ENCODE data around the gene TMC8. TPM values are rescaled to one million over a fixed set of nuclear protein-coding genes. Genes with fewer than 3 reads are reported as not detected.

TMC8 gene
- total RNA-seq, 1 donor from 2014 or later, result 8.4 TPM

DNA sequence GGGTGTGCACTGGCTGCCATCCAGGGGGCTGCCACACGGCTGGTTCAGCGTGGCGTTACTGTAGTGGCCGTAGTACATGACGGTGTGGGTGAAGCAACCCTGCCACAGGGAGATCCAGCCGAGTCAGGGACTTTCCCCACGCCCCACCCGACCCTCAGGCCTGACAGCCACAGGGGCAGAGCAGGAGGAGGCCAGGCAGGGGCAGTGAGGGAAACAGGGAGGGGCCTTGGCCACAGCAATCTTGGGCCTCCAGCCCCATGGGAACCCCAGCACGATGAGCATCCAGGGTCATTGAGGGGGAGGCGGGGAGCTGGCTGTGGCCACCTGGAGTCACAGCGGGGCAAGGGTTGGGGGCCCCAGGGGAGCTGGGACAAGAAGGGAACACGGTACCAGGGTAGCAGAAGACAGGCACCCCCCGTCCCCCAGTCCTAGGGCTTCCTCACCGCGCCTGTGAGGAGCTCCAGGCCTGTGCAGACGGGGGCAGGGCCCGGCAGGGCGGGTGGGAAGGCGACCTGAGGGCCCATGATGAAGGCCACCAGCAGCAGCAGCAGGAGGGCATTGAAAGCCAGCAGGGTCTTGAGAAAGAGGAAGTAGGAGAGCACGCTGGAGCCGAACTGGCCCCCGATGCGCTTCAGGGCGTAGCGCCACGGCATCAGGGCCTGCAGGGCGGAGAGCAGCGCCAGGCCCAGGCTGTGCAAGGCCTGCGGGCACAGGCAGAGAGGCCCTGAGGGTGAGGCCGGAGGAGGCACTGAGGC, 6.3 kb upstream of the TMC8 start:
- no peak for DNase-seq (ENCODE audit: low spot score)

GRCh38 chr17:78124836-78125137, 5.8 kb upstream of the TMC8 start:
- no peak for DNase-seq (ENCODE audit: low spot score)

DNA sequence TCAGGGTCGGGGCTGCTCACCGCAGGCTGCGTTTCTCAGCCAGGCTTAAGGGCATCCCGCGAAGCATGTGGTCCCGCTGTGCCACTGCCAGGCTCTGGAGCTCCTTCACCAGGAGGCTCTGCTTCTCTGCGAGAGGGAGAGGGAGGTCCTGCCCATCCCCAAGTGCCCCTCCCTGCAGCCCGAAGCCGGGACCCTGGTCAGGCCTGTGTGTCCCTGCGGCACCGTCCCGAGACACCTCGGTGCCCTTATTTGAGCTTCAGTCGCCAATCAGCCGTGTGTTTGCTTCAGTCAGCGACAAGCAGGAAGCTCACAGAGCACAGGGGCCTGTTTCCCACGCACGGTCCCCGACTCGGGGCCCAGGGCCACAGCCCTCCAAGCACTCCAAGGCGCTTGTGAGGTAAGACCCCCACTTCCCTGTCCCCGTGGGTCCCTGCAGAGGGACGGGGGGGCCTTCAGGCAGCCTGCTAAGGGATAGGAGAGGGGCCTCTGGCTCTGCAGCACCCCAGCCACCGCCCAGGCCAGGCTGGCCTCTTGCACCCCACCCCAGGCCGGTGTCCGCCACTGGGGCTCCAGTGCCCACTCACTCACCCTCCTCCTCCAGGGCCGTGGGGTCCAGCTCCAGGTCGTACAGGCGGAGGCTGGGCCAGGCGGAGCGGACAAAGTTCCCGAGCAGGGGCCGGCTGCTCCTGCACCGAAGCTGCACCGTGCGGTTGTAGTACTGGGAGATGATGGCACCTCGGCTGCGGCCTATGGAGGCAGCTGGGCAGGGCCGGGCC, 5.2 kb upstream of the TMC8 start:
- no peak for DNase-seq (ENCODE audit: low spot score)

GRCh38 chr17:78125976-78126894, 4.3 kb upstream of the TMC8 start:
- no peak for DNase-seq (ENCODE audit: low spot score)

DNA sequence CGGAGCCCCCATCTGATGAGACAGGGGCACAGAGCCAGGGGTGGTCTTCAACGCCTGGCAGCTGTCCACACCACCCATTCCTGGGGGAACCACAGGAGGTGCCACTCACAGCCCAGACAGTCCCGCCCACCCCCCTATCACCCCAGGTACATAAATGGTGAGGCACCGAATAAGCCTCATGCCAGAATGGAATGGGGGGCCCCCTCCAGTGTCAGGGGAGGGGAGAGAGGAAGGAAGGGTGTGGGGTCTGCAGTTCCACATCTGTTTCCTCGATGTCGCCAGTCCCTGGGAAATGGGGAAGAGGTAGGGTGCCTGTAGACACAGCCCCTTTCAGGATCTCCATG, 3.7 kb upstream of the TMC8 start:
- DNase-seq (ENCODE audit: low spot score), result no peak

DNA sequence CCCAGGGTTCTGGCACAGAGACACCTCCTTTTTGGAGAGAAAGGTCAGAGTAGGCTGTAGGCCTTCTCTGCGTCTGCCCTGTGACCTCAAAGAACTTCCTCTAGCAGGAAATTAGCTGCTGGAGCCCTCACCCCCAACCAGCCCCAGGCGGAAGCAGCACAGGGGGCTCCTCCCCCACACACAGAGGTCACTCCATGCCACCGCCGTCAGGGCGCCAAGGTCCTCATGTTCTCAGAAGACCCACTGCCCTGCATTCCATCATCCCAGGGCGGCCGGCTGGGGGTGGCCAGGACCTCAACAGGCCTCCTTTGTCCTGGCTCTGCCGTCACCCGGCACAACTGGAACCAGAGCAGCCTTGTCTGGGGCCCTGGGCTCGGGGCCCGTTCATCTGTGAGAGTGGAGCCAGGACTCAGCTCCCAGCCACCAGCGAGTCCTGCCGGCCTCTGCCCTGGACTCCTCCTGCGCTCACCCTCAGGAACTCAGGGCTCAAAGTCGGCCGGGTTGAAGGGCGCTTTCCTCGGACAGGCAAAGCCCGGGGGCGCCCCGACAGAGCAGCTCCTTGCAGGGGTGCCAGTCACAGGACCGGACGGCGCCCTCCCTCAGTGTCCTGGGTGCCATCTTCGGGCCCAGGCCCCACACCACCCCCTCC, 3.2 kb upstream of the TMC8 start:
- DNase-seq (ENCODE audit: low spot score), result no peak

GRCh38 chr17:78127888-78128550, 2.6 kb upstream of the TMC8 start:
- DNase-seq (ENCODE audit: low spot score), result no peak

- DNase-seq (ENCODE audit: low spot score), result no peak
These were observed 1.8 kb upstream of the TMC8 start, which contains the start of gene TMC6 for GRCh38 chr17:78128551-78129350. Gene TMC6 (minus strand): TSS chr17:78128755. CDS start chr17:78126832, 1,923 bp downstream.

- no peak for DNase-seq (ENCODE audit: low spot score)
These were observed 1.1 kb upstream of the TMC8 start for GRCh38 chr17:78129351-78130089.

GRCh38 chr17:78130090-78130436, 508 bp upstream of the TMC8 start:
- no peak for DNase-seq (ENCODE audit: low spot score)

- no peak for DNase-seq (ENCODE audit: low spot score)
These were observed 857 bp downstream of the TMC8 start for GRCh38 chr17:78131172-78132083.

DNA sequence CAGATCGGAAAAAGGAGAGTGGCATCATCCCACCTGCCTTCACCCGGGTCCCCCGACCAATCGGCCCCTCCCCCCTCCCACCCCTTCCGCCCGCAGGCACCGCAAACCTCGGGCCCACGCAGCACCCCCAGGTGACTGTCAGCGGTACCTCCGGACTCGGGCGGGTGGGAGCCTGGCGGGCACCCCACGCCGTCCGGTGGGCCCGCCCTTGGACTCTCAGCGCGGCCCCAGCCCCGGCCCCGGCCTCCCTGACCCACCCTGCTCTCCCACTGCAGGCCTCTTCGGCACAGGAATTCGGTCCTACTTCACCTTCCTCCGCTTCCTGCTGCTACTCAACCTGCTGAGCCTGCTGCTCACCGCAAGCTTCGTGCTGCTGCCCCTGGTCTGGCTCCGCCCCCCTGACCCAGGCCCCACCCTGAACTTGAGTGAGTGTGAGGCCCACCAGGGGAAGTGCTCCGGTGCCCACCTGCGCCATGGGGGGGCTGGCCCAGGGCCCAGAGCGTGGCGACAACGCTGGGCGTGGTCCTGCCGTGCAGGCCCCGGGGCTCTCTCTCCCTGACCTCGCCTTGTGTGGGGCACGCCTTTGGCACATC, 1.6 kb downstream of the TMC8 start:
- DNase-seq (ENCODE audit: low spot score), result no peak

- DNase-seq (ENCODE audit: low spot score), result no peak
These were observed 2.2 kb downstream of the TMC8 start for GRCh38 chr17:78132767-78133178.

- no peak for DNase-seq (ENCODE audit: low spot score)
These were observed 2.8 kb downstream of the TMC8 start for GRCh38 chr17:78133179-78133951.

DNA sequence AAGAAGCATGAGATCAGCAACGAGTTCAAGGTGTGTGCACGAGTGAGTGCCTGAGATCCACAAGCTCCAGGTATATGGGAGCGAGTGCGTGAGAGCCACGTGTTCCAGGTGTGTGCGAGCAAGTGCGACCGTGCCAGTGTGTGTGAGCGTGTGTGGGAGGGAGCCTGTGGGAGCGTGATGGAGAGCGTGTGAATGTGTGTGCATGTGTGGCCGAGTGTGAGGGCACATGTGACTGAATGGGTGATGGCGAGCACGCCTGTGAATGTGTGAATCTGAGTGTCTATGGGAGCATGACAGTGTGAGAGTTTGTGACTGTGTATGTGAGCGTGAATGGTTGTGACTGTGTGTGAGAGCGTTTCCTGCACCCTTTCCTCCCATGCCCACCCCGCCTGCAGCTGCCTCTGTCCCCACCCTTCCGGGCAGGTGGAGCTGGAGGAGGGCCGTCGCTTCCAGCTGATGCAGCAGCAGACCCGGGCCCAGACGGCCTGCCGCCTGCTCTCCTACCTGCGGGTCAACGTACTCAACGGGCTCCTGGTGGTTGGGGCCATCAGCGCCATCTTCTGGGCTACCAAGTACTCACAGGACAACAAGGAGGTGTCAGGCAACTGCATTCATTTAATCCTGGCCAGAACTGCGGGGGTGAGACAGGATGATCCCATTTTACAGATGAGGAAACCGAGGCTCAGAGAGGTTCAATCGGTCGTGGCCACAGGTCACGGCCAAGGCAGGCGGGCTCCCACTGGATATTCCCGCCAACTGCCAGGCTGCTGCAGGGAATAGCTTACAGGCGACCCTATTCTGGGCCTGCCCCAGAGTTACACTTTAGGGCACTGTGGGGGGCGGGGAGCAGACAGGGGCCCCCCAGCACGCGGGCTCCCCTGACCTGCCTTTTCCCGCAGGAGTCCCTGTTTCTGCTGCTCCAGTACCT, 3.7 kb downstream of the TMC8 start:
- DNase-seq (ENCODE audit: low spot score), result no peak

GRCh38 chr17:78134899-78135385, 4.4 kb downstream of the TMC8 start:
- no peak for DNase-seq (ENCODE audit: low spot score)
